HTR-8/SVneo (cell line): Measurements from ENCODE around the gene DPH1.
"Not testable (repeated sequence)": the region's sequence is repeated elsewhere in the genome, so short reads cannot be mapped to it uniquely, and the experiment has no call there.

Source experiments
- DNase-seq: peaks from one replicate; pipeline ENCODE4 v3.0.0; 2011; ENCODE audit warnings: low spot score, mixed read lengths; ENCODE audit not compliant: insufficient read length
- FAIRE-seq: peaks from 2 replicates; lab custom pipeline; 2011; peaks lifted over from hg19 to GRCh38; lab: Jason Lieb, UNC

Gene DPH1

GRCh38 chr17:2004435-2004952 is 25.5 kb upstream of the DPH1 start:
- FAIRE-seq: no peak
- DNase-seq: no peak

GRCh38 chr17:2008332-2009126 is 21.4 kb upstream of the DPH1 start:
- DNase-seq: no peak
- FAIRE-seq: no peak

GRCh38 chr17:2009737-2010136 is 20.2 kb upstream of the DPH1 start:
- FAIRE-seq (no peak), DNase-seq (no peak)

- no peak for FAIRE-seq
Observed at GRCh38 chr17:2011411-2012371, 18.3 kb upstream of the DPH1 start.

GRCh38 chr17:2012499-2012898 is 17.5 kb upstream of the DPH1 start:
- DNase-seq (no peak), FAIRE-seq (no peak)

More at GRCh38 chr17:2011411-2012371, 18.3 kb upstream of the DPH1 start:
- peak; percentile 63 for DNase-seq

- DNase-seq, FAIRE-seq: not testable (repeated sequence)
Observed at GRCh38 chr17:2013220-2013993, 16.5 kb upstream of the DPH1 start.

- FAIRE-seq: no peak
- no peak for DNase-seq
Observed at GRCh38 chr17:2013994-2014317, 16.0 kb upstream of the DPH1 start.

- no peak for DNase-seq
- no peak for FAIRE-seq
Observed at GRCh38 chr17:2015314-2015713, 14.6 kb upstream of the DPH1 start.

GRCh38 chr17:2016494-2016893 is 13.5 kb upstream of the DPH1 start:
- DNase-seq (no peak), FAIRE-seq (no peak)

- DNase-seq (no peak), FAIRE-seq (peak; percentile 68)
Observed at GRCh38 chr17:2017274-2017941, 12.5 kb upstream of the DPH1 start.

GRCh38 chr17:2018716-2019510 is 11.0 kb upstream of the DPH1 start:
- no peak for DNase-seq
- FAIRE-seq: no peak

- FAIRE-seq: peak; percentile 4
Observed at GRCh38 chr17:2019723-2020122, 10.2 kb upstream of the DPH1 start.

GRCh38 chr17:2020721-2021120 is 9.2 kb upstream of the DPH1 start:
- FAIRE-seq (no peak), DNase-seq (no peak)

More at GRCh38 chr17:2019723-2020122, 10.2 kb upstream of the DPH1 start:
- no peak for DNase-seq

GRCh38 chr17:2022647-2023240 is 7.2 kb upstream of the DPH1 start:
- no peak for DNase-seq
- FAIRE-seq: no peak

GRCh38 chr17:2023256-2023655 is 6.7 kb upstream of the DPH1 start:
- FAIRE-seq (peak; percentile 16), DNase-seq (no peak)

GRCh38 chr17:2023692-2024571 is 6.0 kb upstream of the DPH1 start:
- peak; percentile 16 for FAIRE-seq
- DNase-seq: no peak

- DNase-seq (no peak), FAIRE-seq (no peak)
Observed at GRCh38 chr17:2024572-2025219, 5.3 kb upstream of the DPH1 start.
